Fibroblast of skin of right quadriceps (primary cell): Measurements from ENCODE around the gene SMARCB1.
A peak's percentile ranks its signal among the peaks of the same experiment; 100 is the strongest.
"Not testable (repeated sequence)": the region's sequence is repeated elsewhere in the genome, so short reads cannot be mapped to it uniquely, and the experiment has no call there.

Experiments used
- DNase-seq: peaks from one replicate; pipeline ENCODE4 v3.0.0-alpha.2; 2013

Gene SMARCB1

GRCh38 chr22:23847991-23848864 lies 61.5 kb downstream of the SMARCB1 start:
- DNase-seq, result no peak

GRCh38 chr22:23849009-23850006 lies 62.5 kb downstream of the SMARCB1 start:
- peak; percentile 68 for DNase-seq

- DNase-seq, result no peak
Observed at GRCh38 chr22:23850136-23850611, 63.4 kb downstream of the SMARCB1 start.

DNA sequence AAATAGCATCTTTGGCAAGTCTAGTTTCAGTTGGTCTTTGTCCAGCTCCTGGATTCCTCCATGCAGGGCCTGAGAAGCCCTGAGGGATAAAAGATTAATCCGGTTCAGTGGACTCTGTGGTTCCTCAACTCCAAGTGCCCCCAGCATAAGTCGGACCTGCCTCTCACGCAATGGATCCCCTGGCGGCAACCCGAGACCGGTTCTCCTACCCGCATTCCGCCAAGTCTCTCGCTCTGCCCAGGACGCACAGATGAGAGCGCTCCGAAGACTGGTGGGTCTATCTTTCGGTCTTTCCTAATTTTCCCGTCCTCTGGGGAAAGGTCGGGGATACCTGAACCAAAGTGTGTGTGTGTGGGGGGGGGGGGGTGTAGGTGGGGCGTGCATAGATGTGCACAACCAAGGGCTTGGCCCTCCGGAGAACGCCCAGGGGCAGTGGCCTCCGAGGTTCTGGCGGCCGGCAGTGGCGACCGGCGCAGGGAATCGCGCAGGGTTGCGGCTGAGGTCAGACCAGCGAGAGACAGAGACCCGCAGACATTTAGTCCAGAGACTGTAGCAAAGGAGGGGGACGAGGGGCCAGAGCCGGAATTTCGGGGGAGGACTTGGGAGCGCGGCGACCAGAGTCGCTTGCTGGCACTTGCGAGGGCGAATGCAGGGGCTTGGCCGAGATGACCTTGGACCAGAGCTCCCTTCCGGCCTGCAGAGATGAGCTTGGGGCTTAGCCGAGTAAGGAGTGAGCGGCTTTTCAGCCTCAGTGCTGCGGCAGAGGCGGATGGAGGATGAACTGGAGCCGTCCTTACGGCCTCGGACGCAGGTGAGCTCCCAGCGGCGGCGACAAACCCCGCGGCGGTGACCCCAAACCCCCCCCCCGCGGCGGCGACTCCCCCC lies 70.2 kb downstream of the SMARCB1 start:
- DNase-seq, result peak; percentile 32

GRCh38 chr22:23857606-23858483 lies 71.1 kb downstream of the SMARCB1 start, which contains the start of gene SLC2A11:
Gene SLC2A11 (plus strand): TSS chr22:23857875. CDS start chr22:23858000, 125 bp downstream.
- DNase-seq, result peak; percentile 97

DNA sequence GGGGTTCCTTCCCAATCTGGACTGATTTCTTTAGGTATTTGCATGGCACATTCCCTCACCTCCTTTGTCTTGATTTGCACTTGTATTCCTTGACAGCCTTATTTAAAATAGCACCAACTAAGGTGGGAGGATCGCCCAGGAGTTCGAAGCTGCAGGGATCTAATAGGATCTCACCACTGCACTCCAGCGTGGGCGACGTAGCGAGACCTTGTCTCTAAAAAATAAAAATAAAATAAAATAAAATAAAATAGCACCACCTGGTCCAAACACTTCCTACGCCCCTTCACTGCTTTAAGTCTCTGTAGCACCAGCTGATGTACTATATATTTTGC lies 71.7 kb downstream of the SMARCB1 start:
- no peak for DNase-seq

- DNase-seq, result no peak
Observed at GRCh38 chr22:23859201-23859600, 72.4 kb downstream of the SMARCB1 start.

DNA sequence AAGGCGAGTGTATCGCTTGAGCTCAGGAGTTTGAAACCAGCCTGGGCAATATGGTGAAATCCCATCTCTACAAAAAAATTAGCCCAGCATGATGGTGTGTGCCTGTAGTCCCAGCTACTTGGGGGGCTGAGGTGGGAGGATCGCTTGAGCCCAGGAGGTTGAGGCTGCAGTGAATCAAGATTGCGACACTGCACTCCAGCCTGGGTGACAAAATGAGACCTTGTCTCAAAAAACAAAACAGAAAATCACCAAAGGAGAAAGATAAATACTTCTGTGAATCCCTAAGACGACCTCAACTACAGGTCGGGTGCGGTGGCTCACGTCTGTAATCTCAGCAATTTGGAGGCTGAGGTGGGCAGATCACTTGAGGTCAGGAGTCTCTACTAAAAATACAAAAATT lies 73.4 kb downstream of the SMARCB1 start:
- DNase-seq, result not testable (repeated sequence)

GRCh38 chr22:23862103-23862502 lies 75.3 kb downstream of the SMARCB1 start:
- DNase-seq, result peak; percentile 39

- not testable (repeated sequence) for DNase-seq
Observed at GRCh38 chr22:23864499-23865154, 77.9 kb downstream of the SMARCB1 start.

GRCh38 chr22:23868580-23868979 lies 81.8 kb downstream of the SMARCB1 start:
- DNase-seq, result no peak

DNA sequence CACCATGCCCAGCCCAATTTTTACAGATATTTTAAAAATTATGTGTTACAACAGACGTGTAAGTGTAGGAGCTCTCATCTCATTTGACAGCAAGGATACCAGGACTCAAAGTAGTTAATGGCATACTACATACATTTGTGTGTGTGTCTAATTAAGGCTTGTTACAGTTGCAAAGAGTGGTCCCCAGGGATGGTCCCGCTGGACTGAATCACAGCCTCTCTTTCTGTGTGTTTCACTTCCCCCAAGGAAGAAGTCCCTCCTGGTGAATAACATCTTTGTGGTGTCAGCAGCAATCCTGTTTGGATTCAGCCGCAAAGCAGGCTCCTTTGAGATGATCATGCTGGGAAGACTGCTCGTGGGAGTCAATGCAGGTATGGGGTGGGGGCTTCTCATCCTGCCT lies 88.1 kb downstream of the SMARCB1 start:
- DNase-seq, result peak; percentile 22

GRCh38 chr22:23875801-23876200 lies 89.0 kb downstream of the SMARCB1 start:
- no peak for DNase-seq

DNA sequence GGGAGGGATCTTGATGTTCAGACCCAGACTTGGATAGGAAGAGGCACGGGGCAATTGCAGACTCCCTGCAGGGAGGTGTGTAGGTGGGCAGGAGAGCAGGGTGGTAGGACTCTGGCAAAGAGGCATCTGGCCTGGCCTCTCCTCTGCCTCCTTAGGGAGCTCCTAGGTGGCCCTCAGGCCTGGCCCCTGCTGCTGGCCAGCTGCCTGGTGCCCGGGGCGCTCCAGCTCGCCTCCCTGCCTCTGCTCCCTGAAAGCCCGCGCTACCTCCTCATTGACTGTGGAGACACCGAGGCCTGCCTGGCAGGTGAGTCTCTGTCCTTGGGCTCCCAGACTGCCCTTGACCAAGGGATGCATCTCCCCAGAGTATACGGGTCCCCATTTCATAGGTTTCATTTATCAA lies 90.8 kb downstream of the SMARCB1 start:
- DNase-seq, result no peak

- DNase-seq, result no peak
Observed at GRCh38 chr22:23878219-23878618, 91.5 kb downstream of the SMARCB1 start.

DNA sequence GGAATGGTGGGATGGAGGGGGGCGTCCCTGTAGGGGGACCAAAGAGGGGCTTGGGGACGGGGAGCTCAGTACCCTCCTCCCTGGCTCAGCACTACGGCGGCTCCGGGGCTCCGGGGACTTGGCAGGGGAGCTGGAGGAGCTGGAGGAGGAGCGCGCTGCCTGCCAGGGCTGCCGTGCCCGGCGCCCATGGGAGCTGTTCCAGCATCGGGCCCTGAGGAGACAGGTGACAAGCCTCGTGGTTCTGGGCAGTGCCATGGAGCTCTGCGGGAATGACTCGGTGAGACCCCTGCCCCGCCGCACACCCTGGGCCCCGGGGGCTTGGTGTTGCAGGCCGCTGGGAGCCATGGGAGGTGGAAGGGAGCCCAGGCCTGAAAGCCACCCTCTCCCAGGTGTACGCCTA lies 95.6 kb downstream of the SMARCB1 start:
- DNase-seq, result no peak

DNA sequence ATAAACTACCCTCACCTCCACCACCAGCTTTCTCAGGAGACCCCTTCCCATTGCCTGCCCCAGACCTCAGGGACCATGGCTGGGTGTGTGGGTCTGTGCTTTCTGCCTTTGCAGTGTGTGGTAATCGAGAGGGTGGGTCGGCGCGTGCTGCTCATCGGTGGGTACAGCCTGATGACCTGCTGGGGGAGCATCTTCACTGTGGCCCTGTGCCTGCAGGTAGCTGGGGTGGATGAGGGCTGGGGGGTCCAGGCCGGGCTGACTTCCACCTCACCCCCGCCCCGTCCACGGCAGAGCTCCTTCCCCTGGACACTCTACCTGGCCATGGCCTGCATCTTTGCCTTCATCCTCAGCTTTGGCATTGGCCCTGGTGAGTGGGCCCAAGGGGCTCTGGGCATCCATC lies 96.9 kb downstream of the SMARCB1 start:
- DNase-seq, result no peak

- no peak for DNase-seq
Observed at GRCh38 chr22:23884140-23884539, 97.4 kb downstream of the SMARCB1 start.
